ENCODE results near the gene SLC25A12.

SLC25A12 gene

DNA sequence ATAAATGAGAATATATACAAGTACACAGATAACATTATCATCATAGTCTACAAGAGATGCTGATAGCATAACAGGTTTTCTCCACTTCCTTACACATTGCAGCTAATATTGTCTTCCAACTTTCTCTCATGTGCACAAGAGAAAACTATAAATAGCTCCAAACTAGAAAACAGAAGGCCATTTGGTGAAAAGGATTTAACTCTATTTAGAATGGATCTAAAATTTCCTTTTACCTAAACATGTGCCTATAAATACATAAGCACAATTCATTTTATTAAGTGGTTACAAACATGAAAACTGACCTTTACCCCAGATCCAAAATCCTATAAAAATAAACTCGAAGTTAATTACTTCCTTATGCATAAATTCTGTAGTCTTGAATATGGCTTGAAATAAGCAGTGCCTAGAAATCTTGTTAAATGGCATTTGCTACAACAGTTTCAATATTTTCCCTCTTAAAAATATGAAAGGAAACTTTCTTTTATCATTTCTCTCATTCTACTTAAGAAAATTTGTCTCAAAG lies 41.6 kb downstream of the SLC25A12 start:
- no peak for TF ChIP-seq CTCF (IDR thresholded peaks at IDR 0.05; ENCODE audit: insufficient read depth, low read depth, low read length, missing control alignments)
- H3K4me3 ChIP-seq (ENCODE audit: low read depth, low read length), result no peak overlapping the region
- no peak for DNase-seq (ENCODE audit: low read depth)

GRCh38 chr2:171847627-171848026 lies 46.4 kb downstream of the SLC25A12 start:
- no peak overlapping the region for H3K4me3 ChIP-seq (ENCODE audit: low read depth, low read length)
- no peak for TF ChIP-seq CTCF (IDR thresholded peaks at IDR 0.05; ENCODE audit: insufficient read depth, low read depth, low read length, missing control alignments)
- DNase-seq (ENCODE audit: low read depth), result no peak

DNA sequence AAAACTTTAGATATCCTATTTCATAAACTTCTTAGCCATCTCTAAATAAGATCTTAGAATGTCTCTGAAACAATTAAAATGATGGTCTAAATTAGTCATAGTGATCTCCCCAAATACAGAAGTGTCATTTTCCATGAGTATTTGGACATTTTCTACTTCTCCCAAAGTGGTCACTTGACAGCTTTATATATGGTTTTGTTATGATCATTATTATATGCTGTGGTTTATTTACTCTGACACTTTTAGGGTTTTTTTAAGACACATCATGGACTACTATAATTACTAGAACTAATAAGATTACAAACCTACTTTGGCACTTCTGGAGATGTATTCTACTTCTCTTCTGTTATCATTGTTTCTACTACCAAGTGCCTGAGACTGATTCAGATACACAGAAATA lies 47.1 kb downstream of the SLC25A12 start:
- H3K4me3 ChIP-seq (ENCODE audit: low read depth, low read length), result no peak overlapping the region
- no peak for DNase-seq (ENCODE audit: low read depth)
- no peak for TF ChIP-seq CTCF (IDR thresholded peaks at IDR 0.05; ENCODE audit: insufficient read depth, low read depth, low read length, missing control alignments)

DNA sequence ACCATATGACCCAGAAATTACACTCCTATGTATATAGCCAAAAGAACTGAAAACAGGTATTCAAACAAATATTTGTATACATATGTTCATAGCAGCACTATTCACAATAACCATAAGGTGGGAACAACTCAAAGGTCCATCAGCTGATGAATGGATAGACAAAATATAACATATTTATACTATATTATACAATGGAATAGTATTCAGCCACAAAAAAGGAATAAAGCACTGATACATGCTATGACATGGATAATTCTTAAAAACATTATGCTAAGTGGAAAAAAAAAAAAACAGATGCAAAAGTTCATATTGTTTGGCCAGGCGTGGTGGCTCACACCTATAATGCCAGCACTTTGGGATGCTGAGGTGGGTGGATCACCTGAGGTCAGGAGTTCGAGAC lies 52.0 kb downstream of the SLC25A12 start:
- no peak for TF ChIP-seq CTCF (IDR thresholded peaks at IDR 0.05; ENCODE audit: insufficient read depth, low read depth, low read length, missing control alignments)
- no peak overlapping the region for H3K4me3 ChIP-seq (ENCODE audit: low read depth, low read length)
- no peak for DNase-seq (ENCODE audit: low read depth)

- TF ChIP-seq CTCF (IDR thresholded peaks at IDR 0.05; ENCODE audit: insufficient read depth, low read depth, low read length, missing control alignments), result no peak
- H3K4me3 ChIP-seq (ENCODE audit: low read depth, low read length), result no peak overlapping the region
- no peak for DNase-seq (ENCODE audit: low read depth)
These were observed 56.3 kb downstream of the SLC25A12 start for GRCh38 chr2:171837736-171838135.

DNA sequence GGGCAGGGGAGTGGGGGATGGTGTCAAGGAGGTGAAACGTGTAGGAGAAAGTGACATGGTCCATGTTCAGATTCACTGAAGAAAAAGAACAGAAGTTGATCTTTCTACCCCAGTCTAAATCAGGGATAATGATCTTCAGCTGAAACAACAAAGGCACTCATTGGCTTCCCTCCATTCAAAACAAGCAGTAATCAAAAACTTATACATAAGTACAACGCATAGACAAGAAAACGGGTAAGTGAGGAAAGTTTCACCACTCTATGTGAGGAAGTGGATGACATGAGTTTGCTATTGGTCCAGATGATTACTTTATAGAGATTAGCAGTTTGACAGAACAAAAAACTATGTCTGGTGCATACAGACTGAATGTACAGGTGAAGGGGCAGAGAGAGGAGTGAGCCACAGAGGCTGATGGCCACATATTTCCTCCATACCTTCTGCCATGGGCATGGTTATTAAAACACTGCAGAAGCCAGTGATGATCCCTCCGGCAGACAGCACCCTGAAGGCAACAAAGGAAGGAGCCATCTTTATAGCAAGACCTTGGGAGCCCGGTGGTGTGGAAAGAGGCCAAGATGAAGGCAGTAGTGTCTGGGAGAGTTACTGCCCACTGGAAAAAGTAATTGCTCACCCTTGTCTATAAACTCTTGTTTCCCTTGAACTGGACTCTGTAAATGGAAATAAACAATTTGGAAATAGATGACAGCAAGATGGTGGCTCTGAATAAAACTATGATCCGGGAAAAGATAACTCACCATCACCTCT lies 57.7 kb downstream of the SLC25A12 start:
- no peak for TF ChIP-seq CTCF (IDR thresholded peaks at IDR 0.05; ENCODE audit: insufficient read depth, low read depth, low read length, missing control alignments)
- H3K4me3 ChIP-seq (ENCODE audit: low read depth, low read length), result no peak overlapping the region
- no peak for DNase-seq (ENCODE audit: low read depth)

GRCh38 chr2:171835386-171835785 lies 58.7 kb downstream of the SLC25A12 start:
- TF ChIP-seq CTCF (IDR thresholded peaks at IDR 0.05; ENCODE audit: insufficient read depth, low read depth, low read length, missing control alignments), result no peak
- DNase-seq (ENCODE audit: low read depth), result no peak

More at GRCh38 chr2:171835386-171835785, 58.7 kb downstream of the SLC25A12 start:
- no peak overlapping the region for H3K4me3 ChIP-seq (ENCODE audit: low read depth, low read length)
